Spleen (tissue), 7 donors: ENCODE measurements around the gene CTF1.
A peak's percentile ranks its signal among the peaks of the same experiment; 100 is the strongest.

Source experiments
- POLR2AphosphoS5 ChIP-seq, 3 donors: sonication (generic); formaldehyde crosslinking; IDR thresholded peaks; one replicate each; pipeline ENCODE4 v1.5.1; 2017; ENCODE audit warnings: antibody characterized with exemption in 3 of 3
- TF ChIP-seq, protein P1 (sequence below), 11 experiments: fragments of 200-600 bp in 7 of 11; fragments of 450-650 bp in 4 of 11; sonication (generic) in 4 of 11; IDR thresholded peaks in 8 of 11; conservative IDR thresholded peaks in 3 of 11; 1 replicate in 7 of 11; 2 replicates in 4 of 11; pipeline versions ENCODE4 v1.4.0 to v1.8.0; 2016 to 2021; ENCODE audit warnings: antibody characterized with exemption in 11 of 11, inconsistent platforms in 4 of 11, mild to moderate bottlenecking in 1 of 11
- donor health status: DM: no; HTN: no; CAD: no; lungs with moderate emphysema.
- donor health status: DM: no; HTN: no; CAD: no.
- donor health status: DM: no; HTN: no; CAD: no.

DNA sequence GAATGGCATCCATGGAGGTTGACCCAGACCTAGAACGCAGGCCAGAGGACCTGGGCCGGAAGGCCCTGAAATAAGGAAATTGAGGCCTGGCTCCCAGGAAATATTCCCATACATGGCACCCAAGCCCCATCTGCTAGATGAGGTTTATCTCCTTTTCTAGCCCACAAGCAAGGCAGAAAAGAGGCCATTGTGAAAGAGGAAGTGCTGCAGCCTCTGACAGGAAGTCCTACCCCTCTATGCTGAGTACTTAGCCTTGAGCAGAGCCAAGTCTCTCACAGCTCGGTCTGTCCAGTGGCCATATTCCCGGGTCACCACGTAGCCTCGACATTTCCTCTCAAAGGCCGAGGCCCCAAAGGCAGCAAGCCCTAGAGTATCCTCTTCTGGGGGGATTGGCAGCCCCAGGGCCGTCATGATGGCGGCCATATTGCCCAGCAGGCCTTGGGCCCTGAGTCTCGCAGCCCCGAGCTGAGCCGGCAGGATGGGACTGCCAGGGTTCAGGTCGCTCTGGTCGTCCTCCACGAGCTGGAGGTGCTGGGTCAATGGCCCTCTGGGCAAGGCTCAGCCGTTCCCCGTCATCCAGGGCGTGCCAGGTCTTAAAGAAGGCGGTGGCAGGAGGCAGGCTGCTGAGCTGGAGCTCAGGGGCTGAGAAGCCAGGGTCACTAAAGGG, 7.8 kb downstream of the CTF1 start:
- peak; percentile 31 to 56 (median 44) for TF ChIP-seq POLR2AphosphoS5 (IDR thresholded peaks at IDR 0.05)
- TF ChIP-seq, protein P1, sequence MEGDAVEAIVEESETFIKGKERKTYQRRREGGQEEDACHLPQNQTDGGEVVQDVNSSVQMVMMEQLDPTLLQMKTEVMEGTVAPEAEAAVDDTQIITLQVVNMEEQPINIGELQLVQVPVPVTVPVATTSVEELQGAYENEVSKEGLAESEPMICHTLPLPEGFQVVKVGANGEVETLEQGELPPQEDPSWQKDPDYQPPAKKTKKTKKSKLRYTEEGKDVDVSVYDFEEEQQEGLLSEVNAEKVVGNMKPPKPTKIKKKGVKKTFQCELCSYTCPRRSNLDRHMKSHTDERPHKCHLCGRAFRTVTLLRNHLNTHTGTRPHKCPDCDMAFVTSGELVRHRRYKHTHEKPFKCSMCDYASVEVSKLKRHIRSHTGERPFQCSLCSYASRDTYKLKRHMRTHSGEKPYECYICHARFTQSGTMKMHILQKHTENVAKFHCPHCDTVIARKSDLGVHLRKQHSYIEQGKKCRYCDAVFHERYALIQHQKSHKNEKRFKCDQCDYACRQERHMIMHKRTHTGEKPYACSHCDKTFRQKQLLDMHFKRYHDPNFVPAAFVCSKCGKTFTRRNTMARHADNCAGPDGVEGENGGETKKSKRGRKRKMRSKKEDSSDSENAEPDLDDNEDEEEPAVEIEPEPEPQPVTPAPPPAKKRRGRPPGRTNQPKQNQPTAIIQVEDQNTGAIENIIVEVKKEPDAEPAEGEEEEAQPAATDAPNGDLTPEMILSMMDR (IDR thresholded peaks at IDR 0.05 in 8 of 11, conservative IDR thresholded peaks at IDR 0.05 in 3 of 11), result no peak
